ENCODE results near the gene PUM2. TPM values are rescaled to one million over a fixed set of nuclear protein-coding genes. Genes with fewer than 3 reads are reported as not detected.

PUM2 gene
- total and polyA plus RNA-seq, 2 of the 13 experiments (the other 11 are each of a cell fraction or from before 2014, with no cell fraction given): 69.6 to 69.8 TPM

DNA sequence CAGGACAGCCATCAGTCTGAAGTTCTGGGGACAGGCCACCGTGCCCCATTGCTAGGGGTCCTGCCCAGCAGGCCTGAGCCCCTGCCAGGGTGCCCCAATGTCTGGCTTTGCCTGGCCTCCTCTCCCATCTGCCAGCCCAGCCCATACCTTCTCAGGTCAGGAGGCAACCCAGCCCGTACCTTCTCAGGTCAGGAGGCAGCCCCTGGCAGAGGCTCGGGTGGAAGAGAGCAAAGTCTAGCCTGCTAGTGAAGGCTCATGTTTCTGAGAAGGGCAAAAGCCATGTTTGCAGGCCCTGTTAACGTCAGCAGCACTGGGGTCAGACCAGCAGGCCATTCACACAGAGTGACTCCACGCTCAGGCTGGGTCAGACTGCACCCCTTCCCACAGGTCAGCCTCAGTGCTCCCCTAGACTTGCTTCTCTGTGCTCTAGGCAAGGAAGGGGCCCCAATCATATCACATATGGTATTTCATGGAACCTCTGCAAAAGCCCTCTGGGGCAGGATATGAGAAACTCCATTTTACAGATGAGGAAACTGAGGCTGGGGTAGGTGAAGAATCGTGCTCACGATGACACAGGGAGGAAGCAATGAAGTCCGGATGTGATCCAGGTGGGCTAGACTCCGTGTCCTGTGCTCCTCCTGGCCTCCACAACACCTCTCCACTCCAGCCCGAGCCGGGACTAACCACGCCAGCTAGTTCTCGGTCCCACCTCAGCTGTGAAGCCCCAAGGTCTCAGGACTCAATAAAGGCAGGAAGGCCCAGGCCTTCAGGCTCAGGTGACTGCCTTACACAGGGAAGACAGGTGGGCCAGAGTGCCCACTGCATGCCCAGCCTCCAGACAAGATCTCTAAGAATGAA, 135.2 kb downstream of the PUM2 start (continued):
- TF ChIP-seq SP2 (CRISPR knock-in tag; IDR thresholded peaks at IDR 0.05) (no peak), ZNF530 (CRISPR knock-in tag; IDR thresholded peaks at IDR 0.05; ENCODE audit: low read depth) (no peak), ATF2 (CRISPR knock-in tag; IDR thresholded peaks at IDR 0.05) (peak; percentile 87), JUNB (CRISPR knock-in tag; IDR thresholded peaks at IDR 0.05; ENCODE audit: borderline replicate concordance) (no peak), ESRRA (CRISPR knock-in tag; IDR thresholded peaks at IDR 0.05; ENCODE audit: low read depth) (peak; percentile 98), THYN1 (CRISPR knock-in tag; IDR thresholded peaks at IDR 0.05; ENCODE audit: borderline replicate concordance, low read depth) (0 out of 2 replicates have a peak, but pooled peaks have one; percentile 56), SIN3B (IDR thresholded peaks at IDR 0.05; ENCODE audit: low read length) (no peak), RXRB (CRISPR knock-in tag; IDR thresholded peaks at IDR 0.05; ENCODE audit: borderline replicate concordance) (peak; percentile 97), ZNF136 (CRISPR knock-in tag; IDR thresholded peaks at IDR 0.05; ENCODE audit: low read depth) (peak; percentile 77; the same call in 1 of the 2 replicates), FLYWCH1 (CRISPR knock-in tag; IDR thresholded peaks at IDR 0.05) (no peak), SAP130 (CRISPR knock-in tag; IDR thresholded peaks at IDR 0.05; ENCODE audit: low read depth) (peak; percentile 92), ZFP1 (CRISPR knock-in tag; IDR thresholded peaks at IDR 0.05) (0 out of 2 replicates have a peak, but pooled peaks have one; percentile 27), ZKSCAN1 (IDR thresholded peaks at IDR 0.05; ENCODE audit: low read length) (no peak; the same call in 1 of the 2 replicates), ZNF451 (CRISPR knock-in tag; IDR thresholded peaks at IDR 0.05) (peak; percentile 87), ZNF577 (CRISPR knock-in tag; IDR thresholded peaks at IDR 0.05; ENCODE audit: borderline replicate concordance, low read depth) (no peak), IRF2 (CRISPR knock-in tag; IDR thresholded peaks at IDR 0.05) (peak; percentile 91), PAWR (CRISPR knock-in tag; IDR thresholded peaks at IDR 0.05; ENCODE audit: borderline replicate concordance) (no peak), MBNL3 (CRISPR knock-in tag; conservative IDR thresholded peaks at IDR 0.05) (no peak), SATB2 (CRISPR knock-in tag; IDR thresholded peaks at IDR 0.05) (no peak), ZBTB37 (CRISPR knock-in tag; IDR thresholded peaks at IDR 0.05) (no peak), SRF (IDR thresholded peaks at IDR 0.05; ENCODE audit: low read depth, low read length) (no peak), ZNF839 (CRISPR knock-in tag; IDR thresholded peaks at IDR 0.05; ENCODE audit: borderline replicate concordance) (no peak), ZNF790 (CRISPR knock-in tag; IDR thresholded peaks at IDR 0.05; ENCODE audit: borderline replicate concordance) (no peak), TAF1 (CRISPR knock-in tag; IDR thresholded peaks at IDR 0.05) (peak; percentile 30; the same call in 1 of the 2 replicates), ZNF160 (CRISPR knock-in tag; IDR thresholded peaks at IDR 0.05) (peak; percentile 87), MXD1 (CRISPR knock-in tag; IDR thresholded peaks at IDR 0.05) (peak; percentile 55; the same call in 1 of the 2 replicates), TOPORS (CRISPR knock-in tag; IDR thresholded peaks at IDR 0.05) (peak; percentile 50; the same call in 1 of the 2 replicates), NFE2 (CRISPR knock-in tag; IDR thresholded peaks at IDR 0.05) (no peak)
- TF ChIP-seq, protein P1, sequence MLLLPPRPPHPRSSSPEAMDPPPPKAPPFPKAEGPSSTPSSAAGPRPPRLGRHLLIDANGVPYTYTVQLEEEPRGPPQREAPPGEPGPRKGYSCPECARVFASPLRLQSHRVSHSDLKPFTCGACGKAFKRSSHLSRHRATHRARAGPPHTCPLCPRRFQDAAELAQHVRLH (CRISPR knock-in tag; IDR thresholded peaks at IDR 0.05; ENCODE audit: borderline replicate concordance, low read depth): peak; percentile 73; the same call in 1 of the 2 replicates
